GM18511 (cell line): Measurements from ENCODE around the gene LBX2.
"Not testable (repeated sequence)": the region's sequence is repeated elsewhere in the genome, so short reads cannot be mapped to it uniquely, and the experiment has no call there.

Experiments used
- ATAC-seq: cut with Tn5 transposase; IDR thresholded peaks from one replicate; pipeline ENCODE4 v1.9.1; 2021; ENCODE audit warnings: mild to moderate bottlenecking, moderate library complexity; ENCODE audit not compliant: unreplicated experiment

The LBX2 gene

DNA sequence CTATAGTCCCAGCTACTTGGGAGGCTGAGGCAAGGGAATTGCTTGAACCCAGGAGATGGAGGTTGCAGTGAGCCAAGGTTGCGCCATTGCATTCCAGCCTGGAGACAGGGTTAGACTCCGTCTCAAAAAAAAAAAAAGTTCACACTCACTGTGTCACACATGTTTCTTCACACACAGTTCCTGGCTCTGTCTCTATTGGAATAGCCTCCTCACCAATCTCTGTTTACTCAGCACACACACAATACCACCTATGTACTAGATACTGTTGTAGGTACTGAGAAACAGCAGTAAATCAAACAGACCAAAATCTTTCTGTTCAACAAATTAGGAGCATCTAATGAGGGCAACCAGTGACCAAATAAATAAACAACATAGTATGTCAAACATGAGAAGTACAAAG, 13.3 kb downstream of the LBX2 start:
- no peak for ATAC-seq

GRCh38 chr2:74483675-74484164, 15.7 kb downstream of the LBX2 start:
- ATAC-seq = not testable (repeated sequence)

- ATAC-seq = peak; percentile 95
These were observed 16.4 kb downstream of the LBX2 start, which contains the start of the genes CCDC142 and TTC31 for GRCh38 chr2:74482801-74483674. Gene CCDC142, minus strand, starts transcription at chr2:74482998. Its CDS starts 161 bp downstream, at chr2:74482837. Gene TTC31, plus strand, starts transcription at chr2:74483081. Its CDS starts 15 bp downstream, at chr2:74483096.

GRCh38 chr2:74481961-74482800, 17.2 kb downstream of the LBX2 start:
- ATAC-seq = peak; percentile 50

DNA sequence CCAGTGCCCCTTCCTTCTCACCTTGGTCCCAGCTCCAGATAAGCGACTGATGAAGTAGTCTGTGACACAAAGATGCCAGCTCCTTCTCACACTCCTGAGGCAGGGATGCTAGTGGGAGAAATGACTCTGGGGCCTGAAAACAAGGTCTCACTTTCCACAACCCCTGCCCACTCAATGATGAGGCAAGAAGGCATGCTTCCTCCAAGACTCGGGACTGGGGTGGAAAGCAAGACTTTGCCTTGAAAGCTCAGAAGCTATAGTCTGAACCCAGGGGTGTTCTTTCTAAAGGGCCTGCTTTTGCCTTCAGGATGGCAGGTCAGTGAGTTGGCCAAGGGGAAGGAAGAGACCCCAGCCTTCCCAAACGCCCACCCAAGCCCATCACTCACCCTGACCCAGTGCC, 18.0 kb downstream of the LBX2 start:
- ATAC-seq = no peak

GRCh38 chr2:74474899-74475298, 24.5 kb downstream of the LBX2 start:
- ATAC-seq = no peak

DNA sequence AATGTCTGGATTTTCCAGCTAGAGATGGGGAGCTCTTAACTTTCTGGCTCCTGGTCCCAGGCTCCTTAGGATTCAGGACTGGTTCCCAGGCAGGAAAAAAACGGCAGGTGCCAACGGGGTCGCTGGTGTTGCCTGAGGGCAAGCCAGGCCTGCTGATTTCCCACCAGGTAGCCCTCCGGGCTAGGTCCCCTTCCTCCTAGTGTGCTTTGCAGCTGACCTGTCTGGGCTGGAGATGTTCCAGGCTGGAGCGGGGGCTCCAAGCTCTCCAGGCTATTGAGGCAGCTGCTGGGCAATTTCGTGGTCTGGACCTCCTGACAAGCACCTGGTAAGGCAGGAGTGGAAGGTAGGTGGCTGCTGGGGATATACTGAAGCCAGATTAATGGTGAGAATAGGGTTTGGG, 24.9 kb downstream of the LBX2 start:
- no peak for ATAC-seq

- ATAC-seq = no peak
These were observed 26.5 kb downstream of the LBX2 start for GRCh38 chr2:74472945-74473258.

DNA sequence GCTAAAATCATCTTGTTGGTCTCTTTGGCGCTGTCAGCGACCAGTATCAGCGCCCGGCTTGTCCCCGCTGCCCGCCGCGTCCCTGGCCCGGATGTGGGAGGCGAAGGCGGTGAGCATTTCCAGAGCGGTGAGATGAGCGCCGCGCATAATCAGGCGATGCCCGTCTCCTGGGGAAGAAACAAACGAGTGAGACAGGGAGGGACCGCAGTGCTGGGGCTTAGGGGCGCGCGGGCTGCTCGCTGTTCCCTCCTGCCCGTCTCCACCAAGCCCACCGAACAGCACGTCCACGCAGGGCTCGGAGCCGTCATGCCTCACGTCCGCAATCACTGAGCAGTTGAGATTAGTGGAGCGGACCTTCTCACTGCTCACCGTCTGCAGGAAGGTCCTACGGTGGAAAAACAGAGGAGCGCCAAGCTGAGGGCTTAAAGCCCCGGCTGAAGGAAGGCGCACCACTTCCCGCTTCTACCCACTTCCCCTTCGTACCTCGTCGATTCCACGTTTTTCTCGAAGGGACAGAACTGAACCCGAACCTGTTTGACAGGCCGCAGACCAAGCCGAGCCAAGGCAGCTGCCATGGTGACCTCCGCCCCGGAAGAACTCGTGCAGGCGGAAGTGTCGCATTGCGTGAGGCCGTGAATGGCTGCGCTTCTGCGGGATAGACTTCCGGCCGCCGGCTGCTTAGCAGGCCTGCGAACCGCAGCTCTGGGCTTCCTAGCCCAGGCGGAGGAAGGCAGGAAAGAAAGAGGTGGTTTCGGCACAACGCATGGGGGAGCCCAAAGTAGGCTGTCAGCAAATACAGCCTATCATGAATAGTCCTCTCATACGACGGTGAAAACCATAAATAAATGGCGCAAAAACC, 27.1 kb downstream of the LBX2 start, which contains the start of gene MRPL53:
Gene MRPL53, minus strand, starts transcription at position 595 of the 859 bp plus-strand sequence. Its CDS starts 20 bp downstream, at position 575.
- peak; percentile 94 for ATAC-seq

DNA sequence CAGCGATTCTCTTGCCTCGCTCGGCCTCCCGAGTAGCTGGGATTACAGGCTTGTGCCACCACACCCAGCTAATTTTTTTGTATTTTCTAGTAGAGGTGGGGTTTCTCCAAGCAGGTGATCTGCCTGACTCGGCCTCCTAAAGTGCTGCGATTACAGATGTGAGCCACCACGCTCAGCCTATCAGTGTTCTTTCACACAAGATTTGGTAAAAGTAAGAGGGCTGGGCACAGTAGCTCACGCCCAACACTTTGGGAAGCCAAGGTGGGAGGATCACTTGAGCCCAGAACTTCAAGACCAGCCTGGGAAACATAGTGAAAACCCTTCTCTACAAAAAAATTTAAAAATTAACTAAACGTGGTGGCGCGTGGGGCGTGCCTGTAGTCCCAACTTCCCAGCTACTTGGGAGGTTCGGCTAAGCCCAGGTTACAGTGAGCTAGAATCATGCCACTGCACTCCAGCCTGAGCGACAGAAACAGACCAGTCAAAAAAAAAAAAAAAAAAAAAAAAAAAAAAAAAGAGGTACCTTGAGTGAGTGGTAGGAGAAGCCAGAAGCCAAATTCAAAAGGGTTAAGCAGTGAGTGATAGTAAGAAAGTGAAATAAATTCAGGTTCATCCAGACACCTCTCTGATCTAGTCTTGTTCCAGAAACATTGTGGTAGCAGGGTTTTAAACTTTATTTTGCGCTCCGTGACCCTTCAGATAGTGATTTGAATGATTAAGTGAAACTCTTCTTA, 27.9 kb downstream of the LBX2 start:
- no peak for ATAC-seq

DNA sequence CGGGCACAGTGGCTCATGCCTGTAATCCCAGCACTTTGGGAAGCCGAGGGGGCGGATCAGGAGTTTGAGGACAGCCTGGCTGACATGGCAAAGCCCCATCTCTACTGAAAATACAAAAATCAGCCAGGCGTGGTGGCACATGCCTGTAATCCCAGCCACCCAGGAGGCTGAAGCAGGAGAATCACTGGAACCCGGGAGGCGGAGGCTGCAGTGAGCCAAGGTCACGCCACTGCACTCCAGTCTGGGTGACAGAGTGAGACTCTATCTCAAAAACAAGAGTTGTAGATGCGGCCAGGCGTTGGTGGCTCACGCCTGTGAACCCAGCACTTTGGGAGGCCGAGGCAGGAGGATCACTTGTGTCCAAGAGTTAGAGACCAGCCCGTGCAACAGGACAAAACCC, 28.7 kb downstream of the LBX2 start:
- ATAC-seq = not testable (repeated sequence)

DNA sequence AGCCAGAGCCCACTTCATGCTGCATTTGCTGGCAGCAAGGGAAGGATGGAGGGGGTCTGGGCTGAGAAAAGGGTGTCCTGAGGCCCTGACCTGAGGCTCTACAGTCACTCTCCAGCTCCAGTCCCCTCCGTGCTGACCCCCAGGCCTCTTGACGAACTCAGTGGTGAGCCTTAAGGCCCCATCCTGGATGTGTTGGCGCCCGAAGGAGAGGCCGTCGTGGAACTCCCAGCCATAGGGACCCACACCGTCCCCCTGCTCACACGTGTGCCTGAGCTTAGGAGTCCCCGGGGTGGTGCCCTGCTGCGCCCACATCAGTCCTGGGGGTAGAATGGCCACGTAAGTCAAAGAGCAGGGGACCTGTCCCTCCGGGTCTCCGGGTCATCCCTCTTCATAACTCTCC, 35.0 kb downstream of the LBX2 start:
- ATAC-seq = peak; percentile 12

DNA sequence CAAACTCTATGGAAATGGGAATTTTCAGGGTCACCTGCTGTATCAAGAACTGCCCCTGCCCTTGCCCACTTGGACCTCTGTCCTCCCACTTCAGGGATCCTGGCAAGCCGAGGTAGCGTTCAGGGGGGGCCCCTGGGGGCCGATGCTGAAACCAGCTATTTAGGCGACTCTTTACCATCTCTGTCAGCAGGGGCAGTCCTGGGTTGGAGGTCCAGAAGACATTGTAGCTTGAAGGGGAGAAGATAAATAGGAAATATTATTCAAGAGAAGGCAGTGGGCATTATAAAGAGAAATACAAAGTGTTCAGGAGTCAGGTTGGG, 36.7 kb downstream of the LBX2 start:
- no peak for ATAC-seq

DNA sequence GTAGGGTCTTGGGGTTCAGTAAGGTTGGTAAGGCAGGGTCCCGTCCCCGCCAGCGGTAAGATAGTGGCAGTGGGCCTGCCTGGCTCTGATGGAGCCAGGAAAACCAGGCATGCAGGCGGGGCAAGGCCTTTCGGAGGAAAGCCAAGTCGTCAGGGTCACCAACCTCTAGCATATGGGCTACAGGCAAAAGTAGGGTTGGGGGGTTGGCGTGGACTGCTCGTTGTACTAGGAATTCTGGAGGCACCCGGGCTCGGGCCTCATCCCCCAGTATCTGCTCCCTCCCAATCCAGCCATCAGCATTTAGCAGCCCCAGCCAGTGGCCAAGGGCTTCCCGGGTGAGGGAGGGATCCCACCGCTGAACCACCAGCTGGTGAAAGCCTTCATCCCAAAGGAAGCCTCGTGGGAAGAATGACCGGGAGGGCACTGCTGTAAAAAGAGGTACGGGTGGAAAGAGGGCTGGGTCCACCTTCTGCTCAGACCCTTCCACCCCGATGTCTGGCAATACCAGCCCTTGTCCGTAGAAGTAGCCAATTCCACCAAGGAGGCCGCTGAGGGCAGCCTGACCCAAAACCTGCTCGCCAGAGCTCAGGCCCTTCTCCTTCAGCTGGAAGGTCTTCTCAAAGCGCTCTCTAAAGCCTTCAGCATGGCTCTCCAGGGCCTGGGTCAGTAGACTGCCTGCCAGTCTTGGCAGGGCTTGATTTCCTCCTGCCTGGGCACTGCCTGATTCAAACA, 37.2 kb downstream of the LBX2 start:
- ATAC-seq = no peak

DNA sequence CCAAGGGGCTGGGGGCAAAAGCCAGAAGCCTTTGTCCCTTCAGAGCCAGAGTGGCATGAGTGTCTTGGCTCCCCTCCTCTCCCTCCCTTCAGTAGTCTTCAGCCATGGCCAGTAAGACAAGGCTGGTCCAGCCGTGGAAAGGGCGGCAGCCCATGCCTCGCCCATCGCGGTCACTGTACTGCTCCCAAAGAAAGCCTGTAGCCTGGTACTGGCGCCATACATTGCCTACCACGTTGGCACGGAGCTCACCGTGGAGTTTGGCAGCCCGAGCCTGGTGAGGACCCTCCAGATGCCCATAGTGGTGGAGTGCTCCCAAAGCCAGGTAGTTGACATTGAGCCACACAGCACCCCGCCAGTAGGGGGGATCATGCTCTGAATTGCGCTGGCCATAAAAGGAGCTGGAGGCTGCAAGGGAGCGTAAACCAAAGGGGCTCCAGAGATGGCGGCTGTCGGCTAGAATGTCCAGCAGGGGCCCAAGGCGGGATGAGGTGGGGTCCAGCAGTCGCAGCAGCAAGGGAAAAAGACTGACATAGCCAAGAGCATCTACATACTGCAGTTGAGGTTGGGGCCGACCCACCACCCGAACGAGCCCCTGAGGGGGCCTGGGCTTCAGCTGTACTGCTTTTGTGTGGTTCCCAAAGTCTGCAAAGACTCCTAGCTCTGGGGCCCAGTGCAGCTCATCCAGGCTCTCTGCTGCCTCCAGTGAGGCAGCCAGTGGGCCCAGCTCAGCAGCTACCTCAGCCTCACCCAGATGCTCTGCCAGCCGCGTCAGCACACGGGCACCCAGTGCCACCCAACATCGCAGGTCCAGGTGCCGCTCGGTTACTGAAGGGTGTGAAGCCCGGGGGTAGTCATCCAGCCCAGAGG, 38.0 kb downstream of the LBX2 start:
- no peak for ATAC-seq

DNA sequence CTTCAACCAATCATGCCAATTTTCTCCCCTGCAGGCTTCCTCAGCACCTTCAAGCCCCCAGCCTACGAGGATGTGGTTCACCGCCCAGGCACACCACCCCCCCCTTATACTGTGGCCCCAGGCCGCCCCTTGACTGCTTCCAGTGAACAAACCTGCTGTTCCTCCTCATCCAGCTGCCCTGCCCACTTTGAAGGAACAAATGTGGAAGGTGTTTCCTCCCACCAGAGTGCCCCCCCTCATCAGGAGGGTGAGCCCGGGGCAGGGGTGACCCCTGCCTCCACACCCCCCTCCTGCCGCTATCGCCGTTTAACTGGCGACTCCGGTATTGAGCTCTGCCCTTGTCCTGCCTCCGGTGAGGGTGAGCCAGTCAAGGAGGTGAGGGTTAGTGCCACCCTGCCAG, 39.2 kb downstream of the LBX2 start:
- ATAC-seq = not testable (repeated sequence)

DNA sequence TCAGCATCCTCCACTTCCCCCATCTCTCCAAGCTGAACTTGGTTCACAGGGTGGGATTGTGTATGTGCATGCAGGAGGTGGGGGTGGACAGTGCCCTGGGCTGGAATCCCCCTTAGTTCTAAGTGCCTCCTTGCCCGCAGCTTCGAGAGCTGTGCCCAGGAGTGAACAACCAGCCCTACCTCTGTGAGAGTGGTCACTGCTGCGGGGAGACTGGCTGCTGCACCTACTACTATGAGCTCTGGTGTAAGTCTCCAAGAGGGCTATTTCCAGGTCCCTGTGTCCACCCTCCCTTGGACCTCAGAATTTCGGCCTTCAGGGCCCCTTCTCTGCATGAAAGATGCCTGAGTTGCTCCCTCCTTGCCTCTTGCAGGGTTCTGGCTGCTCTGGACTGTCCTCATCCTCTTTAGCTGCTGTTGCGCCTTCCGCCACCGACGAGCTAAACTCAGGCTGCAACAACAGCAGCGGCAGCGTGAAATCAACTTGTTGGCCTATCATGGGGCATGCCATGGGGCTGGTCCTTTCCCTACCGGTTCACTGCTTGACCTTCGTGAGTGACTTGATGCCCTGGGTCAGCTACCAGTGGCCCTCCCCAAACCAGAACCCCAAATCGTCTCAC, 39.8 kb downstream of the LBX2 start:
- ATAC-seq = not testable (repeated sequence)

GRCh38 chr2:74458938-74459363, 40.5 kb downstream of the LBX2 start:
- ATAC-seq = no peak
